ENCODE results near the gene ZCCHC24. TPM values are rescaled to one million over a fixed set of nuclear protein-coding genes. Genes with fewer than 3 reads are reported as not detected.

The ZCCHC24 gene
- total and polyA plus RNA-seq, 4 experiments from 2014 or later = 0.30 to 1.9 (median 1.2) TPM

DNA sequence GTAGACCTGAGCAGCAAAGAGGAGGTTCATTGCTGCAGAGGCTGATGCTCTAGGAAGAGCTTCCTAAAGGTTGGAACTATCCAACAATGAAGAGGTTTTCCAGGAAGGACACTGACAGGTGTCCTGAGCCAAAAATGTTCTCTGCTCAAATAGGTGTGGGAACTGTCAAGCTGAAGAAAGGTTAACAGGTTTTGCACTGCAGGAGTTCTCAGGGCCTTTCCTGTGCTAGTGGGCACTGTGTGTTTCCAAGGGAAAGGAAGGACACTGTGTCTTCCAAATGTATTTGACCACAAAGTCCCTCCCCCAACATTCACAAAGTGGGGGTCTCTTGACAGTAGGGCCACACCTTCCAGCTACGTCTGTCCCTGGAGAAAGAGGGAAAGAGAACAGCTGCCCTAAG, 4.0 kb downstream of the ZCCHC24 start:
- peaks cover 0 to 2% of the 10 kb centered on the region in 2 donors for H3K36me3 Mint-ChIP-seq
- no peak overlapping the region for H3K27ac Mint-ChIP-seq
- Histone ChIP-seq H3K9me3 (ENCODE audit: control insufficient read depth in 1 of 2, low read length in 2 of 2) (no peaks in the 10 kb centered on the region), H3K27me3 (ENCODE audit: insufficient read depth, low read length) (no peaks in the 10 kb centered on the region), H3K36me3 (ENCODE audit: insufficient read depth, low read length) (no peaks in the 10 kb centered on the region), H3K4me1 (ENCODE audit: insufficient read depth, low read length) (peaks cover 21% of the 10 kb centered on the region), H3K27ac (ENCODE audit: low read depth, low read length) (no peak overlapping the region), H3K4me3 (ENCODE audit: low read length in 2 of 2) (no peak overlapping the region)
- peaks cover 0 to 2% (median 0%) of the 10 kb centered on the region in 8 donors for H3K9me3 Mint-ChIP-seq
- POLR2A ChIA-PET (ENCODE audit: partially characterized antibody) = no interaction called here
- peaks cover 13 to 26% (median 19%) of the 10 kb centered on the region in 4 donors for H3K4me1 Mint-ChIP-seq
- no peak overlapping the region for H3K4me3 Mint-ChIP-seq
- DNase-seq = no peak
- no peaks in the 10 kb centered on the region for H3K27me3 Mint-ChIP-seq
- CTCF ChIA-PET (ENCODE audit: partially characterized antibody) = interaction anchor here (2.3 kb wide), 1 partner anchor 27 kb away, joined by 8 read pairs; no protein-coding TSS in a partner anchor
- intact Hi-C loops (cut with micrococcal nuclease) = loop anchor here (10.0 kb wide), 3 partner anchors 157 to 1407 kb away; partner anchors contain the start of gene RPS24

DNA sequence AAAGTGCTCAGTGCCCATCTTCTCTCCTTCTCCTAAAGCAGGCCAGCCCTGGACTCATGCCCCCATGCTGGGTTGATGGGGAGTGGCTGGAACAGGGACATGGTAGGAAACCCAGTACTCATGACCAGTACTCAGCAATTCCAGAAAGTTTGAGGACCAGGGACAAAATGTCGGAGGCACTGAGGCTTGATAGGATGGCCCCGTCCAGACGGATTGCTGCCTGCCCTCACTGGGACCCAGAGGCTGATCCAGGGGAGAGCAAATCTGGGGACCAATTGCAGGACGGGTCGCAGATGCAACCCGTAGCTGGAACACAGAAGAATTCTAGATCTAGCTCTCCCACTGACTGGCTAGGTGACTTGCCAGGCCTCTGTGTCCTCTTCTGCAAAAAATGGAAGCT, 5.1 kb downstream of the ZCCHC24 start:
- no peaks in the 10 kb centered on the region for H3K27me3 ChIP-seq (ENCODE audit: insufficient read depth, low read length)
- DNase-seq = no peak
- intact Hi-C loops (cut with micrococcal nuclease) = loop anchor here (10.0 kb wide), 3 partner anchors 155 to 1405 kb away; partner anchors contain the start of gene RPS24
- H3K36me3 ChIP-seq (ENCODE audit: insufficient read depth, low read length) = no peaks in the 10 kb centered on the region
- H3K27ac Mint-ChIP-seq = no peak overlapping the region
- H3K4me3 ChIP-seq (ENCODE audit: low read length in 2 of 2) = no peak overlapping the region
- H3K9me3 ChIP-seq (ENCODE audit: control insufficient read depth in 1 of 2, low read length in 2 of 2) = no peaks in the 10 kb centered on the region
- no peak overlapping the region for H3K4me3 Mint-ChIP-seq
- ChIA-PET POLR2A (ENCODE audit: partially characterized antibody) (no interaction called here), CTCF (ENCODE audit: partially characterized antibody) (no interaction called here)
- H3K36me3 Mint-ChIP-seq = peaks cover 0 to 2% of the 10 kb centered on the region in 2 donors
- H3K4me1 Mint-ChIP-seq = peaks cover 11 to 18% (median 14%) of the 10 kb centered on the region in 4 donors
- no peaks in the 10 kb centered on the region for H3K27me3 Mint-ChIP-seq
- H3K27ac ChIP-seq (ENCODE audit: low read depth, low read length) = no peak overlapping the region
- H3K4me1 ChIP-seq (ENCODE audit: insufficient read depth, low read length) = peaks cover 16% of the 10 kb centered on the region
- no peaks in the 10 kb centered on the region for H3K9me3 Mint-ChIP-seq

DNA sequence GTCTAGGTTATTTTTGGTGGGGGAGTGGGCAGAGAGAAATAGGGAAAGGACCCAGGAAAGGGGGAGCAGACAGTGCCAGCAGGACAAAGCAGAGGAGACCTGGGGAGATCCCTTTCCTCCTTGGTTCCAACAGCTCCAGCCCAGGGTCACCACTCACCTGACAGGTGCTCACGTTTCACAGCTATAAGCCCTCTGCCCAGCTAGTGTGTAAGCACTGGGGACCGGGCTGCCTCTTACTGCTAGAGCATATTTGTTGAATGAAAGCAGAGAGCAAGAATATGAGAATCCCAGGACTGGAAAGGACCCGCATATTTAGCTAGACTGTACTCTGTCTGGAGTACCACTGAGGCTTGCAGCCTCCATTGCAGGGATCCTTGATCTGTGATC, 6.7 kb downstream of the ZCCHC24 start:
- intact Hi-C loops (cut with micrococcal nuclease) = no loop called here
- Histone ChIP-seq H3K27me3 (ENCODE audit: insufficient read depth, low read length) (no peaks in the 10 kb centered on the region), H3K36me3 (ENCODE audit: insufficient read depth, low read length) (no peaks in the 10 kb centered on the region), H3K4me3 (ENCODE audit: low read length in 2 of 2) (no peak overlapping the region), H3K9me3 (ENCODE audit: control insufficient read depth in 1 of 2, low read length in 2 of 2) (no peaks in the 10 kb centered on the region), H3K4me1 (ENCODE audit: insufficient read depth, low read length) (peaks cover 6% of the 10 kb centered on the region), H3K27ac (ENCODE audit: low read depth, low read length) (no peak overlapping the region)
- Mint-ChIP-seq H3K36me3 (no peaks in the 10 kb centered on the region), H3K9me3 (no peaks in the 10 kb centered on the region), H3K4me1 (peaks cover 3 to 8% (median 5%) of the 10 kb centered on the region in 4 donors), H3K27ac (no peak overlapping the region), H3K4me3 (no peak overlapping the region), H3K27me3 (no peaks in the 10 kb centered on the region)
- POLR2A ChIA-PET (ENCODE audit: partially characterized antibody) = no interaction called here
- DNase-seq = no peak
- CTCF ChIA-PET (ENCODE audit: partially characterized antibody) = interaction anchor here (1.7 kb wide), 1 partner anchor 65 kb away, joined by 4 read pairs; no protein-coding TSS in a partner anchor

DNA sequence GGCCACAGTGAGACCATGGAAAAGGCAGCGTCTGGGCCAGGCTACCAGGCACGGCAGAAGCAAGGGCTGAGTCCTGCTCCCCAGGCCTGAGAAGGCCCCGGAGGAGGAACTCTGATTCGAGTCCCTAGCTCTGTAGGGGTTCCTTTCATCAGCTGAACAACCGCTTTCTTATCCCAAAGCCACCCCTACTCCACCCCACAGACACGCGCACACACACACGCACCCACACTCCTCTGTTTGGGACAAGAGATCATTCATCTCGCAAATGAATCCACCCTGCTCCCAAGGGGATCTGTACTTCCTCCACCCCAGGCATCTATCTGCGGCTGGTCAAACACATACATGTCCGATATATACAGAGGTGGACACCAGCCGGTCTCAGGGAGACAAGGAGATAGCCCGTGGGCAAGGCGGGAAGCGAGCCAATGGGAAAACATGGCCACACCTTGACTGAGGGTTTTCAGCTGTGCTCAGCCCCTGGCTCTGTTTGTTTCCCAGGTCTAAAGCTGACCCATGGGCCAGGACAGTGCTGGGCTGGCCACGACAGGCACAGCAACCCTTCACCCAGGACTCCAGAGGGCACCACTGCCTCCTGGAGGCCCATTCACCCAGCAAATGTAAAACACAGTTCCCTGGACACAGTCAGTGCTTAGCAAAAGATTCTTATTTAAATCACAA, 7.3 kb downstream of the ZCCHC24 start:
- no peaks in the 10 kb centered on the region for H3K36me3 ChIP-seq (ENCODE audit: insufficient read depth, low read length)
- POLR2A ChIA-PET (ENCODE audit: partially characterized antibody) = no interaction called here
- Mint-ChIP-seq H3K27me3 (no peaks in the 10 kb centered on the region), H3K9me3 (no peaks in the 10 kb centered on the region), H3K36me3 (no peaks in the 10 kb centered on the region), H3K4me3 (no peak overlapping the region), H3K4me1 (peaks cover 0 to 3% (median under 1%) of the 10 kb centered on the region in 4 donors), H3K27ac (peak overlapping the region in 1 of 7 donors; percentile 17)
- no peaks in the 10 kb centered on the region for H3K9me3 ChIP-seq (ENCODE audit: control insufficient read depth in 1 of 2, low read length in 2 of 2)
- peaks cover under 1% of the 10 kb centered on the region for H3K4me1 ChIP-seq (ENCODE audit: insufficient read depth, low read length)
- no peak overlapping the region for H3K27ac ChIP-seq (ENCODE audit: low read depth, low read length)
- H3K4me3 ChIP-seq (ENCODE audit: low read length in 2 of 2) = no peak overlapping the region
- CTCF ChIA-PET (ENCODE audit: partially characterized antibody) = interaction anchor here (1.7 kb wide), 1 partner anchor 65 kb away, joined by 4 read pairs; no protein-coding TSS in a partner anchor
- no peak for DNase-seq
- H3K27me3 ChIP-seq (ENCODE audit: insufficient read depth, low read length) = no peaks in the 10 kb centered on the region
- intact Hi-C loops (cut with micrococcal nuclease) = no loop called here

DNA sequence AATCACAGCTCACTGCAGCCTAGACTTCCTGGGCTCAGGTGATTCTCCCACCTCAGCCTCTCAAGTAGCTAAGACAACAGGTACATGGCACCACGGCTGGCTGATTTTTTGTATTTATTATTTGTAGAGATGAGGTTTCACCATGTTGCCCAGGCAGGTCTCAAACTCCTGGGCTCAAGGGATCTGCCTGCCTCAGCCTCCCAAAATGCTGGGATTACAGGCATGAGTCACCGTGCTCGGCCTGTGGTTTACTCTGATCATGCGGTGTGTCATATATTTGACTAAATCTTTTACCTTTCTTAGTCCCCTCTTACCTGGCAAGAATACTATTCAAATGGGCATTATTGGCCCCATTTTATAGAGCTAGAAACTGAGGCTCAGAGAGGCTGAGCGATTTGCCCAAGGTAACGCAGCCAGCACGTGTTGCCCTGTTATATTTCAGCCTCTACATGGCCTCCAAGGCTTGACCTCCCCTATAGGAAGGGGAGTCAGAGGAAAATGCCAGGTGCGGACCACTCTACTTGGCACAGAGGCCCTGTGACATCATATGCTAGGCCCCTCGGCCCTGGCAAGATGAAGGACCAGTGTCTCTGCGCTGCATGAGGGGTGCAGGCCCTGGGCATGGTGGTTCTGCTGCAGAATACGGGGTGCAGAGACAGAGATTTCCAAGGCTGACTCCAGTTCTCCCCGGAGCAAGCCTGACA, 8.2 kb downstream of the ZCCHC24 start:
- H3K27me3 ChIP-seq (ENCODE audit: insufficient read depth, low read length) = no peaks in the 10 kb centered on the region
- DNase-seq = no peak
- no peaks in the 10 kb centered on the region for H3K4me1 ChIP-seq (ENCODE audit: insufficient read depth, low read length)
- no peaks in the 10 kb centered on the region for H3K9me3 ChIP-seq (ENCODE audit: control insufficient read depth in 1 of 2, low read length in 2 of 2)
- ChIA-PET CTCF (ENCODE audit: partially characterized antibody) (no interaction called here), POLR2A (ENCODE audit: partially characterized antibody) (no interaction called here)
- no peak overlapping the region for H3K4me3 ChIP-seq (ENCODE audit: low read length in 2 of 2)
- Mint-ChIP-seq H3K27ac (no peak overlapping the region), H3K27me3 (no peaks in the 10 kb centered on the region), H3K36me3 (no peaks in the 10 kb centered on the region), H3K9me3 (no peaks in the 10 kb centered on the region), H3K4me1 (no peaks in the 10 kb centered on the region), H3K4me3 (no peak overlapping the region)
- intact Hi-C loops (cut with micrococcal nuclease) = no loop called here
- no peak overlapping the region for H3K27ac ChIP-seq (ENCODE audit: low read depth, low read length)
- H3K36me3 ChIP-seq (ENCODE audit: insufficient read depth, low read length) = no peaks in the 10 kb centered on the region

DNA sequence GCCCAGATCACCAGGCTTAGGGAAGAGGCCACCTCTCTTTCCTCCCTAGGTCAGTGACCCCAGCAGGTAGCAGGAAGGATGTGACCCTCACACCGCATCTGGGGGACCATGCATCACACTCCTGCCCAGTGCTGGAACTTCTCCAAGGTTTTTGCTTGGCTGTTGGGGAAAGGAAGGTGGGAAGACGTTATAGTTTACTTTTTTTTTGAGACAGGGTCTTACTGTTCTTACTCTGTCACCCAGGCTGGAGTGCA, 8.6 kb downstream of the ZCCHC24 start:
- Histone ChIP-seq H3K9me3 (ENCODE audit: control insufficient read depth in 1 of 2, low read length in 2 of 2) (no peaks in the 10 kb centered on the region), H3K27ac (ENCODE audit: low read depth, low read length) (no peak overlapping the region), H3K27me3 (ENCODE audit: insufficient read depth, low read length) (no peaks in the 10 kb centered on the region), H3K4me1 (ENCODE audit: insufficient read depth, low read length) (no peaks in the 10 kb centered on the region), H3K36me3 (ENCODE audit: insufficient read depth, low read length) (no peaks in the 10 kb centered on the region), H3K4me3 (ENCODE audit: low read length in 2 of 2) (no peak overlapping the region)
- Mint-ChIP-seq H3K9me3 (no peaks in the 10 kb centered on the region), H3K27ac (no peak overlapping the region), H3K4me1 (no peaks in the 10 kb centered on the region), H3K36me3 (no peaks in the 10 kb centered on the region), H3K27me3 (no peaks in the 10 kb centered on the region), H3K4me3 (no peak overlapping the region)
- DNase-seq = no peak
- ChIA-PET POLR2A (ENCODE audit: partially characterized antibody) (no interaction called here), CTCF (ENCODE audit: partially characterized antibody) (no interaction called here)
- intact Hi-C loops (cut with micrococcal nuclease) = no loop called here

DNA sequence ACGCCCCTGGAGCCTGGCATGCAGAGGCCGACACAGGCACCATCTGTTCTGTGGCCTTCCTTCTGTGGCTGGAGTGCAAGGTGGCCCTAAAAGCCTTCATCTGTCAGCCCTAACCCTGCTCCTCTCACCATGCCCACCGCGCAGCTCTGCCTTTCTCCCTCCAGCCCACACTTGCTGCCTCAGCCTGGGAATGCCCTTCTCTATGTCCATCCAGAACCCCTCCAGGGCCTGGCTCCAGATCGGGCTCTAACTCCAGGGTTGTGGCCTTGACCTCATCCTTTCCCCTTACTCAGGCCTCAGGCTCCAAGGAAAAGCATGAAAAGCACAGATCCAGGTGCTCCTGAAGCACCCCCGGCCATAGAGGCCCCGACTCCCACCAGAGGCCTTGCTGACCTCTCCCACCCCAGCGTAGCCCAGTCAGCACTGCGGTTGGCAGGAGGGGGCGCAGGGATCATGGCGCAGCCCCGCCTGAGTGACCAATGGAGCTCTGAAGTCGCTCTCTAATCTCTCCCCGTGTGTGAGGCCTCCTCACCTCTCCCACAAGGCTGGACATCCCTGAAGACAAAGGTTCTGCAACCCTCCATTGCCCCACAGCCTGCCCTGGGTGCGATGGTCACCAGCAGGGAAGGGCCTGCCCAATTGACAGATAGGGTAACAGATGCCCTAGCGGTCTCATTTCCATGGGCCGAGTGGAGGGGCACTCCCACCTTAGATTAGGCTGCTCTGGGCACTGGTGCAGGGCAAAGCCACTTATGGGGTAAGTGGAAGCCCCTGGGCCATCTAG, 9.2 kb downstream of the ZCCHC24 start:
- ChIA-PET CTCF (ENCODE audit: partially characterized antibody) (no interaction called here), POLR2A (ENCODE audit: partially characterized antibody) (no interaction called here)
- no peak overlapping the region for H3K4me3 Mint-ChIP-seq
- no peaks in the 10 kb centered on the region for H3K4me1 ChIP-seq (ENCODE audit: insufficient read depth, low read length)
- intact Hi-C loops (cut with micrococcal nuclease) = no loop called here
- peak overlapping the region in 1 of 7 donors; percentile 31 for H3K27ac Mint-ChIP-seq
- no peaks in the 10 kb centered on the region for H3K9me3 Mint-ChIP-seq
- no peak overlapping the region for H3K27ac ChIP-seq (ENCODE audit: low read depth, low read length)
- H3K4me1 Mint-ChIP-seq = no peaks in the 10 kb centered on the region
- H3K36me3 ChIP-seq (ENCODE audit: insufficient read depth, low read length) = no peaks in the 10 kb centered on the region
- no peaks in the 10 kb centered on the region for H3K36me3 Mint-ChIP-seq
- no peak overlapping the region for H3K4me3 ChIP-seq (ENCODE audit: low read length in 2 of 2)
- H3K27me3 Mint-ChIP-seq = no peaks in the 10 kb centered on the region
- H3K27me3 ChIP-seq (ENCODE audit: insufficient read depth, low read length) = no peaks in the 10 kb centered on the region
- peak in 1 of 5 donors; percentile 31 for DNase-seq
- H3K9me3 ChIP-seq (ENCODE audit: control insufficient read depth in 1 of 2, low read length in 2 of 2) = no peaks in the 10 kb centered on the region
